ENCODE data around the gene CMTM7.

GRCh38 chr3:32359766-32360492 lies 31.7 kb upstream of the CMTM7 start:
- TF ChIP-seq TAF1 (IDR thresholded peaks at IDR 0.05; ENCODE audit: borderline replicate concordance, insufficient read depth, low read length) (no peak), REST (IDR thresholded peaks at IDR 0.05; ENCODE audit: insufficient read depth in 1 of 2, low read depth in 2 of 2, low read length in 2 of 2) (no peak)
